Measurements from ENCODE around the gene LONRF2.

The LONRF2 gene

DNA sequence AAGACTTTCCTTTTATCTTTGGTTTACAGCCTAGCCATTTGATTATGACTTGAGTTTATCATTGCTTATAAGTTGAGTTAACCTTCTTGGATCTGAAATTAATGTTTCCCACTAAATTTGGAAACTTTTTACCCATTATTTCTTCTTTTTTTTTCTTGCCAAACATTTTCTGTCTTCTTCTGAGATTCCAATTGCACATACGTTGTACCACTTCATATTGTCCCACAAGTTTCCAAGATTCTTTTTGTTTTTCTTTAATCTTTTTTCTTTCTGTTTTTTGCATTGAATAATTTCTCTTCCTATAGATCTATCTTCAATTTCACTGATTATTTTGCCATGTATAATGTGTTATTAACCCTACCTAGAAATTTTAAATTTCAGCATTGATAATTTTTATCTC lies 18.6 kb downstream of the LONRF2 start:
- ChIA-PET CTCF (interaction anchor here (1.2 kb wide), 1 partner anchor 12 kb away, joined by 3 read pairs; no protein-coding TSS in a partner anchor), POLR2A (no interaction called here)
- TF ChIP-seq, protein P1, sequence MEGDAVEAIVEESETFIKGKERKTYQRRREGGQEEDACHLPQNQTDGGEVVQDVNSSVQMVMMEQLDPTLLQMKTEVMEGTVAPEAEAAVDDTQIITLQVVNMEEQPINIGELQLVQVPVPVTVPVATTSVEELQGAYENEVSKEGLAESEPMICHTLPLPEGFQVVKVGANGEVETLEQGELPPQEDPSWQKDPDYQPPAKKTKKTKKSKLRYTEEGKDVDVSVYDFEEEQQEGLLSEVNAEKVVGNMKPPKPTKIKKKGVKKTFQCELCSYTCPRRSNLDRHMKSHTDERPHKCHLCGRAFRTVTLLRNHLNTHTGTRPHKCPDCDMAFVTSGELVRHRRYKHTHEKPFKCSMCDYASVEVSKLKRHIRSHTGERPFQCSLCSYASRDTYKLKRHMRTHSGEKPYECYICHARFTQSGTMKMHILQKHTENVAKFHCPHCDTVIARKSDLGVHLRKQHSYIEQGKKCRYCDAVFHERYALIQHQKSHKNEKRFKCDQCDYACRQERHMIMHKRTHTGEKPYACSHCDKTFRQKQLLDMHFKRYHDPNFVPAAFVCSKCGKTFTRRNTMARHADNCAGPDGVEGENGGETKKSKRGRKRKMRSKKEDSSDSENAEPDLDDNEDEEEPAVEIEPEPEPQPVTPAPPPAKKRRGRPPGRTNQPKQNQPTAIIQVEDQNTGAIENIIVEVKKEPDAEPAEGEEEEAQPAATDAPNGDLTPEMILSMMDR (IDR thresholded peaks at IDR 0.05; ENCODE audit: insufficient read depth, low read length, missing control alignments), result no peak
- H3K4me3 ChIP-seq (ENCODE audit: low read depth, low read length), result no peak overlapping the region
- DNase-seq (ENCODE audit: low read depth, low spot score), result no peak

DNA sequence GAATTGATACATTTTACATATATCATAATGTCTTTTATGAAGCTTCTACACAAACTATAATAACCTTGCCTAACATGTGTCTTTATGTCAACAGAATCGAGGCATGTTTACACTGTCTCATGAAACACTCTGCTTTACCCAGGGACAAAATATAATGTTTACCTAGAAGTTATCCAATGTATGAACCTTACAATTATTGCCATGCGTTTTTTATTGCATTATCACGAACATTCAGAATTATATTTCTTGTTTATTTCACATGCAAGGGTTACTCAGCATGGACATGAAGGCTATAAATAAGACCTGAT lies 19.8 kb downstream of the LONRF2 start:
- CTCF ChIA-PET, result interaction anchor here (1.2 kb wide), 1 partner anchor 13 kb away, joined by 3 read pairs; no protein-coding TSS in a partner anchor
- POLR2A ChIA-PET, result no interaction called here
- H3K4me3 ChIP-seq (ENCODE audit: low read depth, low read length), result no peak overlapping the region
- TF ChIP-seq, protein P1 (IDR thresholded peaks at IDR 0.05; ENCODE audit: insufficient read depth, low read length, missing control alignments), result no peak
- no peak for DNase-seq (ENCODE audit: low read depth, low spot score)

DNA sequence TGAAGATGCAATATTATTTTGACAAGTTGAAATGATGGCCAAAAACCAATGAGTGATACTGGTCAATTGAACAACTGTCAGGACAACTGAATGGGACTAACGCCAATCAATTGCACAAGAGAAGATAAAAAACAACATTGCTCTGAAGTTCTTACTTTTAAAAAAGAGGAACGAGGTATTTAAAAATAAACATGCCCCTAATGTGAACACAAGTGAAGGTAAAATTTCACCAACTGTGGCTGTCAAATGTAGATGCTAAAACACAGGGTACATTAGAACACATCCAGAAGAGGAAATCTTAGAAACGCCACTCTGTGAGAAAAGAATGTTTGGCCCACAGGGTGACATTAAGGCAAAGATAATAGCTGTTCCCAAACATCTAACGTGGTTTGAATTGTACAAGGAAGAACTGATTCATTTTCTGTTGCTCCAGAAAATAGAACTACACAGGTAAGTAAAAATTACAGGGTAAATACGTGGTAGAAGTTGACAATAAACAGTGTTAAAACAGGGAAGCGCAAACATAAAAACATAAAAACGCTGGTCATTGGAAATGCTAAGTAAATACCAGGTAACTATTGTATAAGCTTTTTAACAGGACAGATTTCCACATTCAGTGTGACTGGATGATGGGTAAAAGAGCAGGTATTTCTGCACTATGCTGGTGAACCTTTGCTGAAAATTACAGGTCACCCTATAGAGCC lies 20.3 kb downstream of the LONRF2 start:
- TF ChIP-seq, protein P1 (IDR thresholded peaks at IDR 0.05; ENCODE audit: insufficient read depth, low read length, missing control alignments), result no peak
- CTCF ChIA-PET, result interaction anchor here (1.2 kb wide), 1 partner anchor 13 kb away, joined by 3 read pairs; no protein-coding TSS in a partner anchor

DNA sequence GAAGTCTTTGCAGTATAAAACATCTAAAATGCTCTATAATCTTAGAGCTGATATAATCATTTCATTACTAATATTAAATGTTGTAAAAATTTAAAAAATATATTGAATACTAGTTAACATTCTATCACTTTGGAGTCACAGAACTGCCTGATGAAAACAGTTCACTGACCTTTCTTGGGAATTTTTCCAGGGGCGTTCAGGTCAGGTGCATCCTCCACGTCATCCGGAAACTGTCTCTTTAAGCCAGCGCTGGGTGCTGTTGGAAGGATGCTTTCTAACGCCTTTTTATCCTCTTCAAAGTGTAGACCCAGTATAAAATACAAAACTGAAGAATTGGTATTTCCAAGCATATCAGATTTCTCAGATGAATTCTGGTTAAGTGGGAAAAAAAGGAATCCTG lies 22.8 kb downstream of the LONRF2 start:
- H3K4me3 ChIP-seq (ENCODE audit: low read depth, low read length), result no peak overlapping the region
- POLR2A ChIA-PET, result no interaction called here
- CTCF ChIA-PET, result interaction anchor here (2.6 kb wide), 1 partner anchor 37 kb away, joined by 8 read pairs; no protein-coding TSS in a partner anchor
- TF ChIP-seq, protein P1 (IDR thresholded peaks at IDR 0.05; ENCODE audit: insufficient read depth, low read length, missing control alignments), result no peak
- no peak for DNase-seq (ENCODE audit: low read depth, low spot score)

More for the DNA sequence above, 20.3 kb downstream of the LONRF2 start:
- POLR2A ChIA-PET, result no interaction called here
- H3K4me3 ChIP-seq (ENCODE audit: low read depth, low read length), result no peak overlapping the region
- no peak for DNase-seq (ENCODE audit: low read depth, low spot score)

DNA sequence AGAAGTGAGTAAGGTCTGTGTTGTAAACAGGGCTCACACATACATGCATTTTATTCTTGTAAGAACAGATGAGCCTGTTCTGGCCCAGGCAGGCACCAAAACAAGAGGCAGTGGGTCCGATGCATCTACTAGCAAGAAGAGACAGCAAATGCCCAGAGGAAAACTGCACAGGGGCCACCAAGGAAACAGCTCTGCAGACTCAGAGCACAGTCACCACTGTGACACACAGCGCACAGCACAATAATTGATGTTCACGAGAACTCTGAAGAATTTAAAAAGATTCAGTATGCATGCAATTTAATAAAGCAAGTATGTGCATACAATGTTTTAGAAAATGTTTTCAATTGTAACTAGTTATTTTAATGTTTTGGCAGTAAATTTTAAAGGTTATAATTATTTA lies 24.8 kb downstream of the LONRF2 start:
- CTCF ChIA-PET, result no interaction called here
- H3K4me3 ChIP-seq (ENCODE audit: low read depth, low read length), result no peak overlapping the region
- TF ChIP-seq, protein P1 (IDR thresholded peaks at IDR 0.05; ENCODE audit: insufficient read depth, low read length, missing control alignments), result no peak
- DNase-seq (ENCODE audit: low read depth, low spot score), result no peak
- POLR2A ChIA-PET, result no interaction called here

DNA sequence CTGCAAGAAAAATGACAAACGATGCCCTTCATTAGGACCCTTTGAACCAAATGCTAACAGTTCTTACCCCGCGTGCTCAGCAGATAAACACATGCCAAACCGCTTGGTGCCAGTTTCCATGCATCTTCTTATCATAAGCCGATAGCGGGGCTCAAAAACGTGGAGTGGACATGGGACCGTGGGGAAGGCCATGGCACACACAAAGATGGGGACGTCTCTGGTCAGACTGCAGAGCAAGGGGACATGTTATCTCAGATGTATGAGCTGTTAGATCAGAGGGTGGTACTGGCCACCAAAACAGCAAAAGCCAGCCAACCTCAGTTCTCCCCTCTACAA lies 28.2 kb downstream of the LONRF2 start:
- CTCF ChIA-PET, result interaction anchor here (1.3 kb wide), 1 partner anchor 87 kb away, joined by 4 read pairs; no protein-coding TSS in a partner anchor
- DNase-seq (ENCODE audit: low read depth, low spot score), result no peak
- TF ChIP-seq, protein P1 (IDR thresholded peaks at IDR 0.05; ENCODE audit: insufficient read depth, low read length, missing control alignments), result no peak
- POLR2A ChIA-PET, result no interaction called here
- no peak overlapping the region for H3K4me3 ChIP-seq (ENCODE audit: low read depth, low read length)
